HG03571 (cell line): ENCODE data around the gene SPINT4.
"Not testable (repeated sequence)": the region's sequence is repeated elsewhere in the genome, so short reads cannot be mapped to it uniquely, and the experiment has no call there.

Experiments used
- ATAC-seq: cut with Tn5 transposase; IDR thresholded peaks from one replicate; pipeline ENCODE4 v1.9.1; 2021; ENCODE audit not compliant: unreplicated experiment

The SPINT4 gene

GRCh38 chr20:45722047-45722446 lies at the start of gene SPINT4:
Gene SPINT4, plus strand, starts transcription at chr20:45722347. Its CDS starts 21 bp downstream, at chr20:45722368.
- ATAC-seq = no peak

- no peak for ATAC-seq
Measured at GRCh38 chr20:45672765-45673164, 49.4 kb upstream of the SPINT4 start.

DNA sequence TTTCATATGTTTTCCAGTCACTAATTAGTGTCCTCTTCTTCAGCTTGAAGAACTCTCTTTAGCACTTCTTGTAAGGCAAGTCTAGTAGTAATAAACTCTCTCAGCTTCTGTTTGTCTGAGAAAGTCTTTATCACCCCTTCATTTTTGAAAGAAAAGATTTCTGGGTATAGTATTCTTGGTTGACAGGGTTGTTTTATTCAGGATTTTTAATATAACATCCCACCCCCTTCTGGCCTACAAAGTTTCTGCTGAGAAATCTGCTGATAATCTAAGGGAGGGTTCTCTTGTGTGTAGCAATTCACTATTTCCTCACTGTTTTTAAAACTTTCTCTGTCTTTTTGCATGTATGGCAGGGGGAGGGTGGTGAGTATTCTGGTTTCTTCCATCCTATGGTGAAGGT lies 42.5 kb upstream of the SPINT4 start:
- no peak for ATAC-seq

DNA sequence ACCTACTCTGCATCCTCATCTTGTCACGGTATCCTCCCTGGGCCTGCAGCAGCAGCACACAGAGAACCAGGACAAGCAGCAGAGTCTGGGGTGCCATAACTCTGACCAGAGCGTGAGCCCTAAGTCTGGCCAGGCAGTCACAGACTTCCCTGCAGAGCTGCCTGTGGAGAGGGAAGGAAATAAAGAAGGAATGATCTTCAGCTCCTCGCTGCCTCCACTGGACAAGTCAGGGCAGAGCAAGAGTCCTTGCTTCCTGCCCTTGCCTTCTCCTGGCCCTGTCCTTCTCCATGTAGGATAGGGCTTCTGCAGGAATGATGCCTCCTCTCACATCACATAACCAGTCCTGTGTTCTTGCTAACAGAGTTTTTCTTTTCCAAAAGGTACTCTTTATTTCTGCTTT lies 36.3 kb upstream of the SPINT4 start:
- no peak for ATAC-seq

GRCh38 chr20:45693346-45693745 lies 28.8 kb upstream of the SPINT4 start:
- ATAC-seq = not testable (repeated sequence)

DNA sequence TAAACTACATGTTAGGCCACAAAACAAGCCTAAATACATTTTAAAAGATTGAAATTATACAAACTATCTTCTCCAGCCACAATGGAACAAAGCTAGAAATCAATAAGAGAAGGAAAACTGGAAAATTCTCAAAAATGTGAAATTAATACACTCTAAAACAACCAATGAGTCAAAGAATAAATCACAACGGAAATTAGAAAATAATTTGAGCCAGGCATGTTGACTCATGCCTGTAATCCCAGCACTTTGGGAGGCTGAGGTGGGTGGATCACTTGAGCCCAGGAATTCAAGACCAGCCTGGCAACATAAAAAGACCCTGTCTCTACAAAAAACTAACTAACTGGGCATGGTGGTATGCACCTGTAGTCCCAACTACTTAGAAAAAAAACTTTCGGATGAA lies 26.7 kb upstream of the SPINT4 start:
- no peak for ATAC-seq

DNA sequence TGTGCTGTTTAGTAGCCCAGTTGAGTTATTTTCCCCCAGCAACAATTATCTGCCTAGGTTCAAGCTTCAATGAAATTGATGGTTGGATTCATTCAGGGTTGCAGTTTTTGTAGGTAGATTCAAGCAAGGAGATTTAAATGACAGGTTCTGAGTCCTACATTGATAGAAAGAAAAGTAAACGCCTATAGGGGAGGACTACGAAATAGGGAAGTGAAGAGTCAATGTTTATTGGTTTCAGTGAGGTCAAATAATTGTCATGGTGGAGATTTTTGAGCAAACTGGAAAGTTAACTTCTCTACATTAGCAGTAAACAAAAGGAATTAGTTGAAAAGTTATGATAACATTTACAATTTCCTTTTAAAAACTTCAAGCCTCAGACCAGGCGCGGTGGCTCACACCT lies 21.0 kb upstream of the SPINT4 start:
- ATAC-seq = no peak

DNA sequence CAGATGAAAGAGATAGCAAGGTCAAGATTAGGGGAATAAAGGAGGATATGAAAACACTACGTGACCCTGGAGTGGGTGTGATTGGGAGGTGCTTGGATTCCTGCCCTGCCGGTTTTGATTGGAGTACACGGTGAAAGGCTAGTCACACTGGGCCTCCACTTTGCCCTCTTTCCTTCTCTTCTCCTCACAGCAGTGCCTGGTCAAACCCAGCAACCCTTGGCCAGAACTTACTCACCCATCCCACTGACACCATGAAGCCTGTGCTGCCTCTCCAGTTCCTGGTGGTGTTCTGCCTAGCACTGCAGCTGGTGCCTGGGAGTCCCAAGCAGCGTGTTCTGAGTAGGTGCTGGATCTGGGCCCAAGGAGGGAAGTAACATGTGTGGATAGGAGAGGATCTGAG lies 20.3 kb upstream of the SPINT4 start, which contains the start of gene WFDC13:
TSS of gene WFDC13 (plus strand) at position 166 of the 400 bp plus-strand sequence. CDS start at position 252, 86 bp downstream.
- ATAC-seq = no peak

DNA sequence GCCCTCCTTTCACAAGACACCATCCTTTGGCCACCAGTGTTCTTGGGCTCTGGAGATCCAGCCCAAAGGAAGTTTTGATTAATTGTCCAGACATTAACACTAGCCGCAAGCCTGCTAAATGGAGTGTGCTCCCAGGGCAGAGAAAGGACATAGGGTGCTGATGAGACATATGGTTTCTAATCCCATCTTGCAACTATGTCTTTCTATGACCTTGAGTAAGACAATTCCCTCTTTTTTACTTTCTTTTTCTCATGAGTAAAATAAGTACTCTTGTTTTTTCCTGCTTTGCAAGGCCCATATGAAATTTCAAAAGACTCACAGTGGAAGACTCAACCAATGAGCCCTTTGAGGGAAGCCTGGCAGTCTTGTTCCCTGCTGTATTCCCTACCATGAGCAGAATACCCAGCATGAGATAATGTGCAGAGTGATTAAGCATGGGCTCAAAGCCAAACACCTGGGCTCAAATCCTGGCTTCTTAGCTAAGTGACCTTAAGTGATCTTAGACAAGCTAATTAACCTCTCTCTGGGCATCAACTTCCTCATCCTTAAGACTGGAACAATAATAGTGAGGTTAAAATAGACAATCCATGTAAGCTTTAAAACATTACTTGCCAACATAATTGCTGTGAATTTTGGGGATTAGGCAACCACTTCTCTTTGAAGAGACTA lies 17.0 kb upstream of the SPINT4 start, which contains the start of gene WFDC10B:
TSS of gene WFDC10B (minus strand) at position 51 of the 669 bp plus-strand sequence. CDS start 19,027 bp downstream, outside the sequence.
- no peak for ATAC-seq

- not testable (repeated sequence) for ATAC-seq
Measured at GRCh38 chr20:45716141-45716688, 5.9 kb upstream of the SPINT4 start.

DNA sequence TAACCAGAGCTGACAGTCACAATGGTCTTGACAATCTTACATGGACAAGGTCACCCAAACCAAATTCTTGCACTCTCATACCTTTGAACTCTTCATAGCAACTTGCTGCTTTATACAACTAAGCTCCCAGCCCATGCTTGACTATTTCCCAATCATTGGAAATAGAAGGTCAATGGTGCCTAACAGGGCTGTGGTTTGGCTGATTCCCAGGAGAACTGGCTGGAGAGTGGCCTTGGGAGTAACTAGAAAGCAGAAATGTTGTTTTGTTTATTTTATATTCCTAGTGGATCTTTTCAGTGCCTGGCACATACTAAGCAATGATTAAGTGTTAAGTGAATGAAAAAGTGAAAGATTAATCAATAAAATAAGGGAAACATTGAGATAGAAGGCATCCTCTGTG lies 3.0 kb downstream of the SPINT4 start:
- ATAC-seq = no peak

DNA sequence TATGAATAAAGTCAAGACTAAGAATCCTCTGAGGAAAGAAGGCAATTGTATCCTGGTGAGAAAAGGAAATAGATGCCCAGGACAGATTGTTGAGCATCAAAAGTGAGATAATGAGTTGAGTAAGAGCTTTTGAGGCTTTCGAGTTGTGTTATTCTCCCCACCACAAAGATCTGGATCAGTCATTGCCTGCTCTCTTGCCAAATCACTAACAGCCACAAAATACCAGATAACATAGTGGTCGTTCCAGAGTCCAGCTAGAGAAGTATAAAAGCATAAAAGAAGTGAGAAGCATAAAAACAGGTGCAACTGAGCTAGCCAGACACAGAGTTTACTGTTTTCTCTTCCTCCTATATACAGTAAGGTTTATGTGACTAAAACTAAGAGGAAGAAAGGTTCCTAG lies 4.9 kb downstream of the SPINT4 start:
- no peak for ATAC-seq

DNA sequence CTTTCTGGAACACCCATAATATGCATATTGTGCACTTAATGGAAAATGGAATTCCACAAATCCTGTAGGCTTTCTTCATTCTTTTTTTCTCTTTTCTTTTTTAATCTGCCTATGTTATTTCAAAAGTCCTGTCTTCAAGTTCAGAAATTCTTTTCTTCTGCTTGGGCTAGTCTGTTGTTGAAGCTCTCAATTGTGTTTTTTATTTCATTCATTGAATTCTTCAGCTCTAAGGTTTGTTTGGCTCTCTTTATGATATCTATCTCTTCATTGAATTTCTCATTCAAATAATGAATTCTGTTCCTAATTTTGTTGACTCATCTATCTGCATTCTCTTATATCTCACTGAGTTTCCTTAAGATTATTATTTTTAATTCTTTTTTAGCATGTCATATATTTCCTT lies 10.1 kb downstream of the SPINT4 start:
- ATAC-seq = no peak

DNA sequence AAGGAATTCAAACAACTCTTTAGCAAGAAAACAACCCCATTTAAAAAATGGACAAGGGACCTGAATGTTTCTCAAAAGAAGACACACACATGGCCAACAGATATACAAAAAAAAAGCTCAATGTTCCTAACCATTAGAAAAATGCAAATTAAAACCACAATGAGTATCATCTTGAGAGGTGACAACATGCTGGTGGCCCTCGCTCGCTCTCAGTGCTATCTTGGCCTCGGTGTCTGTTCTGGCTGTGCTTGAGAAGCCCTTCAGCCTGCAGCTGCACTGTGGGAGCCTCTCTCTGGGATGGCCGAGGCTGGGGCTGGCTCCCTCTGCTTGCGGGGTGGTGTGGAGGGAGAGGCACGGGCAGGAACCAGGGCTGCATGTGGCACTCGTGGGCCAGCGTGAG lies 13.4 kb downstream of the SPINT4 start:
- no peak for ATAC-seq

GRCh38 chr20:45735988-45736387 lies 13.8 kb downstream of the SPINT4 start:
- no peak for ATAC-seq

DNA sequence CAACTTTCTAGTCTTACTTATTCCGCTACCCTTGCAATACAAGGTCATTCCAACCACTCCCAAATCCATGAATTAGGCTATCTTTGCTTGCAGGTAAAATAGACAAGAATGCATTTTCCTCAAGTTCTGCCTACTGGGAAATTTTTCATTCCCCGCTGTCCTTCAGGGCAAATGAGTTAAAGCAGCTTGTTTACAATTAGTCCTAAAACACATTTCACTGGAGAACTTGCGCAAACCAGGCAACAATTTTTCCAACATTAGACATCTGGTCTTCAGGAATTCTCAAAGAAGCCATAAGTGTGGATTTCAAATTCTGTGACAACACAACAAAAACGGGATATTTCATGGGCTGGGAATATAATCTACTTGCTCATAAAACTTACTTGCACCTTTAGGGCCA lies 20.4 kb downstream of the SPINT4 start:
- ATAC-seq = no peak

GRCh38 chr20:45745015-45745414 lies 22.9 kb downstream of the SPINT4 start:
- no peak for ATAC-seq

DNA sequence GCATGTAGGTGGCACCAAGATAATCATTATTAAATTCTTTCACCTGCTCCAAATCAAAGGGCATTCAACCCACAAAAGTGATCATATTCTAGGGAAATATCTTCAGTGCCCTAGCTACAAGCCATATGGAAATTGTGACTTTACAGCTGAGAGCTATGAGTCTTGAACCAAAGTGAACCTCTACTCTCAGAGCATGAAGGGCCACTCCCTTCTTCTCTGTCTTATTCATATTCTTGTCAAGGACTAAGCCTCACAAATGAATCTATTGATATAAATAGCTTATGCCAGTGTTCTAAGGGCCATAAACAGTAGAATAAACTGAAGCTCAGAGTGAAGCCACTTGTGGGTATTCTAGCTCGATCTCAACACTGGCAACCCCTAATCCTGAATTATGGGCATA lies 29.6 kb downstream of the SPINT4 start:
- no peak for ATAC-seq

DNA sequence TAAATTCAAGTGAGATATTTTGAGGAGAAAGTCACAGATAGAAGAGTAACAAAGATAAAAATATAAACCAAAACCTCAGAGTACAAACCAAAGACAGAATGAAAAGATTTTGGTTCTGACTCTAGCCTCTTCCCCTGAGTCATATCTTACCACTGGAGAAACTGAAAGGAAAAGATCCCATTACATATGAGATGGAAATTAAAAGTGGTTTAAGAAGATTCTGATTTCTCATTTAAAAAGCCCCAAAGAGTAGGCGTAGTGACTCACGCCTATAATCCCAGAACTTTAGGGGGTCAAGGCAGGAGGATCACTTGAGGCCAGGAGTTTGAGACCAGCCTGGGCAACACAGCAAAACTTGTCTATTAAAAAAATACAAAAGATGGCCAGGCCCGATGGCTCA lies 30.6 kb downstream of the SPINT4 start:
- no peak for ATAC-seq

DNA sequence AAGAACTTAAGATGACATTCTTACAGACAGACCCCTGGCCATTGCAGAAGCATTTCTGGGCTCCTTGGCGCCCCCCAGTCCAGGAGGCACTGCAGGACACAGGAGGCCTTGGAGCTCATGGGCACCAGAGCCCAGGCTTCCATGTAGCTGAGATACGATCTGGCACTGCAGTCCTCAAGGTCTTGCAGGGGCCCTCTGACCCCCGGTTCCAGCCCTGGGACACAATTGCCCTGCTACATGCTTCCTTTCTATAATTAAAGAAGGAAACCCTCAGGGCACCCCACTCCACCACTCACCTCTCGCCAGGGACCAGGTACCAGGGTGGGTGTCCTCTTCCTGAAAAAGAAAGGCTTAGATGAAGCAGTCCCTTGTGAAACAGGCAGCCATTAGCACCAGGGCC lies 35.9 kb downstream of the SPINT4 start:
- ATAC-seq = no peak

- ATAC-seq = not testable (repeated sequence)
Measured at GRCh38 chr20:45759921-45760320, 37.8 kb downstream of the SPINT4 start.

GRCh38 chr20:45761966-45762365 lies 39.8 kb downstream of the SPINT4 start:
- ATAC-seq = not testable (repeated sequence)
